Memory B cell (primary cell): ENCODE measurements around the gene XRN2.

Source experiments
- ATAC-seq: fragments of 150-1000 bp; cut with Tn5 transposase; 2 replicates; pipeline ENCODE4 v1.10.0; 2021; ENCODE audit warnings: low read depth, mild to moderate bottlenecking, moderate library complexity
- DNase-seq, 2 donors: peaks; one replicate each; pipeline ENCODE4 v3.0.0; 2022; ENCODE audit warnings: low spot score in 2 of 2
- H3K27ac Mint-ChIP-seq: one replicate; pipeline ENCODE4 v1.8.0; 2022; ENCODE audit warnings: mild to moderate bottlenecking, moderate library complexity, mixed read lengths
- H3K27me3 Mint-ChIP-seq: one replicate; pipeline ENCODE4 v1.8.0; 2022; ENCODE audit warnings: mixed read lengths
- H3K36me3 Mint-ChIP-seq: one replicate; pipeline ENCODE4 v1.8.0; 2022; ENCODE audit warnings: mild to moderate bottlenecking, mixed read lengths
- H3K4me1 Mint-ChIP-seq: one replicate; pipeline ENCODE4 v1.8.0; 2022; ENCODE audit warnings: mixed read lengths
- H3K4me3 Mint-ChIP-seq: one replicate; pipeline ENCODE4 v1.8.0; 2022; ENCODE audit warnings: mild to moderate bottlenecking, moderate library complexity, mixed read lengths
- H3K9me3 Mint-ChIP-seq: one replicate; pipeline ENCODE4 v1.8.0; 2022; ENCODE audit warnings: mixed read lengths

XRN2 gene

DNA sequence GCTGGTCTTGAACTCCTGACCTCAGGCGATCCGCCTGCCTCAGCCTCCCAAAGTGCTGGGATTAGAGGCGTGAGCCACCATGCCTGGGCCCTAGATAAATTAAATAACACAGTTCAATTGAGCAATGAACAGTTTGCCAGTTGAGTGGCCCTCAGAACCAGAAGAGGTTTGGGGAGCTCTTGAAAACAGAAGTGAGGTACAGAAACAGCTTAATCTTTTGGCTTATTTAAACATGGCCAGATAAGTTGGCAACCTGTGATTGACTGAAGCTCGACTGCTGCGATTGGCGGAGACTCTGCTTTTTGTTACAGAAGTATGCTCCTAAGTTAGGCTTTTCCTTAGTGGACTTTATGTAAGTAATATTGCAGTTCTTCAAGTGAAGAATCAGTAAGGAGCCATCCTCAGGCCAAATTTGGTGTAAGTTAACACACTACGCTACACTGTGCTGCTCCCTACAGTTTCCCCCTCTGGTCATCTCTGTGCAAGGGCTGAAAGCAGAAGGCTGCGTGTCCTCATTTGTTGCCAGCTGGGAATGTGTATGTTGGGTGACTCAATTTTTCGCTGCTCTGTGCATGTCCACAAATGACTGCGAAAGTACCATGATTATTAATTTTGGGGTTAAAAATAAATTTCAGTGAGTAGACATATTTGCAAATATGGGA, 9.8 kb downstream of the XRN2 start:
- Mint-ChIP-seq H3K4me3 (no peak overlapping the region), H3K36me3 (peaks cover 21% of the 10 kb centered on the region), H3K4me1 (peaks cover 49% of the 10 kb centered on the region), H3K9me3 (no peaks in the 10 kb centered on the region), H3K27ac (no peak overlapping the region), H3K27me3 (no peaks in the 10 kb centered on the region)
- ATAC-seq (no peak), DNase-seq (no peak)

DNA sequence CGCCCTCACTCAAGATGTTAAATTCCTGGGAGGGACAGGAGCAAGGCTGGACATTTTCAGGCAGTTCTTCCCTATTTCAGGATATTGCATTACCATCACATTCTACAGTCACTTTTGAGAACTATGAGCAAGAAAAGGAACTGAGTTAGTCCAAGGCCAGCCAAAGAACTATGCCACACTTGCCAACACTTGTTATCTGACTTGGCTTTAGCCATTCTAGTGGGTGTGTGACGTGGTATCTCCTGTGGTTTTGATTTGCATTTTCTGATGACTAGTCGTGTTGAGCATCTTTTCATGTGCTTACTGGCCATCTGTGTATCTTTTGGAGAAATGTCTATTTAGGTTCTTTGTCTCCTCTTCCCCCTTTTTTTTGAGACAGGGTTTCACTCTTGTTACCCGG, 12.0 kb downstream of the XRN2 start:
- Mint-ChIP-seq H3K27me3 (no peaks in the 10 kb centered on the region), H3K27ac (no peak overlapping the region), H3K9me3 (no peaks in the 10 kb centered on the region), H3K4me1 (peaks cover 50% of the 10 kb centered on the region), H3K36me3 (peaks cover 9% of the 10 kb centered on the region), H3K4me3 (no peak overlapping the region)
- DNase-seq (no peak), ATAC-seq (peak; percentile 71)

- ATAC-seq (no peak), DNase-seq (no peak)
- H3K4me1 Mint-ChIP-seq, result peaks cover 52% of the 10 kb centered on the region
- H3K36me3 Mint-ChIP-seq, result peaks cover 22% of the 10 kb centered on the region
- no peak overlapping the region for H3K4me3 Mint-ChIP-seq
- peaks cover 3% of the 10 kb centered on the region for H3K9me3 Mint-ChIP-seq
- H3K27me3 Mint-ChIP-seq, result no peaks in the 10 kb centered on the region
- no peak overlapping the region for H3K27ac Mint-ChIP-seq
These were observed 19.1 kb downstream of the XRN2 start for GRCh38 chr20:21322083-21322710.

DNA sequence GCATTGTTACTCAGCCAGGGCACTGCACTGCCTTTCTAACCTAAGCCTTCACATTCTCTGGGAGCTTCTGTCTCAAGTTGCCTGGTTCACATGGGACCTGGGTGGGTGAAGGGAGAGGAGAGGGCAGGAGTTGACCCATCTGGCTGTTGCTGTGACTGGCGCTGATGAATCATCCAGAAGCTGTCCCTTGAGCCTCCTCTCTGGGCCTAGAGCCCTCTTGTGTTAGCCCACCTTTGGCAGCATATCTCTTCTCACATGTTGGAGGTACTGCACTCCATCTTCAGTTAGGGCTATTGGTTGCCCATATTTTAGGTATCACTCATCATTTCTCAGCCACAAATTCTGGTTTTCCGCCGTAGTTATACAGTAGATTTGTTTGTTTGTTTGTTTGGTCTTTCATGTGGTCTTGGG, 19.8 kb downstream of the XRN2 start:
- no peaks in the 10 kb centered on the region for H3K27me3 Mint-ChIP-seq
- no peak overlapping the region for H3K27ac Mint-ChIP-seq
- DNase-seq (no peak), ATAC-seq (no peak)
- peaks cover 45% of the 10 kb centered on the region for H3K4me1 Mint-ChIP-seq
- no peak overlapping the region for H3K4me3 Mint-ChIP-seq
- peaks cover 19% of the 10 kb centered on the region for H3K36me3 Mint-ChIP-seq
- peaks cover 3% of the 10 kb centered on the region for H3K9me3 Mint-ChIP-seq

DNA sequence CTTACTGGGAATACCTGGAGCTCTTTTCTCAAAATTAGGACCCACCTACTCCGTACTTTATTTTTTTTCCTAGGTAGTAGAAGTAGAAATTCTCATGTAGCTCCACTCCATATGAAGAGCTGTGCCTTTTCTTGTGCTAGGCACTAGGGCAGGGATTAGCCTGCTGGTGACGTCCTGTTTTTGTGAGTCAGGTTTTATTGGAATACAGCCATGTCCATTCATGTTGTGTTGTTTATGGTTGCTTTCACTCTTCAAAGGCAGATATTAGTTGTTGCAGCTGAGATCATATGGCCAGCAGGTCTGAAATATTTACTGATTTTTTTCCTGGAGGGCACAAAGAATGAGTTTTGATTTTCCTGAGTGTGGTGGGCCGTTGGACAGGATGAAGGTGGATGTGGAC, 20.5 kb downstream of the XRN2 start:
- peaks cover 3% of the 10 kb centered on the region for H3K9me3 Mint-ChIP-seq
- no peak for ATAC-seq
- no peaks in the 10 kb centered on the region for H3K27me3 Mint-ChIP-seq
- peaks cover 46% of the 10 kb centered on the region for H3K4me1 Mint-ChIP-seq
- no peak for DNase-seq
- no peak overlapping the region for H3K27ac Mint-ChIP-seq
- H3K36me3 Mint-ChIP-seq, result peaks cover 24% of the 10 kb centered on the region
- H3K4me3 Mint-ChIP-seq, result no peak overlapping the region

GRCh38 chr20:21324126-21324525, 21.0 kb downstream of the XRN2 start:
- H3K27ac Mint-ChIP-seq, result peak overlapping the region; percentile 14
- H3K4me3 Mint-ChIP-seq, result no peak overlapping the region
- H3K36me3 Mint-ChIP-seq, result peaks cover 25% of the 10 kb centered on the region
- H3K4me1 Mint-ChIP-seq, result peaks cover 41% of the 10 kb centered on the region
- no peak for ATAC-seq
- no peaks in the 10 kb centered on the region for H3K27me3 Mint-ChIP-seq
- DNase-seq, result no peak
- peaks cover 3% of the 10 kb centered on the region for H3K9me3 Mint-ChIP-seq

- Mint-ChIP-seq H3K4me1 (peaks cover 41% of the 10 kb centered on the region), H3K36me3 (peaks cover 26% of the 10 kb centered on the region), H3K27me3 (no peaks in the 10 kb centered on the region), H3K4me3 (peak overlapping the region; percentile 32), H3K27ac (peak overlapping the region; percentile 43), H3K9me3 (peaks cover 3% of the 10 kb centered on the region)
- DNase-seq, result no peak
- peak; percentile 31 for ATAC-seq
These were observed 22.2 kb downstream of the XRN2 start for GRCh38 chr20:21325296-21325695.

- peaks cover 25% of the 10 kb centered on the region for H3K36me3 Mint-ChIP-seq
- no peak overlapping the region for H3K4me3 Mint-ChIP-seq
- H3K4me1 Mint-ChIP-seq, result peaks cover 36% of the 10 kb centered on the region
- H3K27ac Mint-ChIP-seq, result no peak overlapping the region
- ATAC-seq (no peak), DNase-seq (no peak)
- H3K27me3 Mint-ChIP-seq, result no peaks in the 10 kb centered on the region
- H3K9me3 Mint-ChIP-seq, result peaks cover 2% of the 10 kb centered on the region
These were observed 23.6 kb downstream of the XRN2 start for GRCh38 chr20:21326700-21327099.

DNA sequence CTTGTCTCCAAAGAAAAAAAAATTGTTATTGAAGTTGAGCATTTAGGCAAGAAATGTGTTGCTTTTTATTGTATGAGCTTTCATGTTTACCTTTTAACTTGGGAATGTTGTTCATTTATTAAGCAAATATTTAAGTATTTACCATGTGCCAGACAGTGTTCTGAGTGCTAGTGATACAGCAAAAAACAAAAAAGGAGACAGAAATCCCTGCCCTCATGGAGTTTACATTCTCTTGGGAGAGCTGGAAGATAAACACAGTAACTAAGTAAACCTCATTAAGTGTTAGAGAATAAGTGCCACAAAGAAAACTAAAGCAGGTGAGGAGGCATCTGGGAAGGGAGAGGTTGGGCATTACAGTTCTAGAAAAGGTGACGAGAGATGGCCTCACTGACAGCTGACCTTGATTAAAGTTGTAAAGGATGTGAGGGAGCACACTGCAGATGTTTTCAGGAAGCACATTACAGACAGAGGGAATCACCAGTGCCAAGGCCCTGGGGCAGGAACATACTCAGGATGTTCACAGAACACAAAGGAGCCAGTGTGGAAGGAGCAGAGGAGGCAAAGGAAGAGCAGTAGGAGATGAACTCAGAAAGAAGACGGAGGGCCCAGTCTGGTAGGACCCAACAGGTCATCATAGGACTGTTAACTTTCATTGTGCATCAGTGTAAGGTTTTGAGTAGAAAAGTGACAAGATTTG, 33.5 kb downstream of the XRN2 start:
- ATAC-seq, result no peak
- no peak overlapping the region for H3K27ac Mint-ChIP-seq

GRCh38 chr20:21338291-21338690, 35.2 kb downstream of the XRN2 start:
- H3K27me3 Mint-ChIP-seq, result no peaks in the 10 kb centered on the region
- no peaks in the 10 kb centered on the region for H3K9me3 Mint-ChIP-seq
- peaks cover 7% of the 10 kb centered on the region for H3K4me1 Mint-ChIP-seq
- DNase-seq, result no peak
- peaks cover 51% of the 10 kb centered on the region for H3K36me3 Mint-ChIP-seq
- no peak overlapping the region for H3K4me3 Mint-ChIP-seq
- ATAC-seq, result no peak
- no peak overlapping the region for H3K27ac Mint-ChIP-seq

More for the DNA sequence above, 33.5 kb downstream of the XRN2 start:
- Mint-ChIP-seq H3K36me3 (peaks cover 58% of the 10 kb centered on the region), H3K4me1 (peaks cover 7% of the 10 kb centered on the region), H3K9me3 (no peaks in the 10 kb centered on the region), H3K27me3 (no peaks in the 10 kb centered on the region), H3K4me3 (no peak overlapping the region)
- DNase-seq, result no peak

DNA sequence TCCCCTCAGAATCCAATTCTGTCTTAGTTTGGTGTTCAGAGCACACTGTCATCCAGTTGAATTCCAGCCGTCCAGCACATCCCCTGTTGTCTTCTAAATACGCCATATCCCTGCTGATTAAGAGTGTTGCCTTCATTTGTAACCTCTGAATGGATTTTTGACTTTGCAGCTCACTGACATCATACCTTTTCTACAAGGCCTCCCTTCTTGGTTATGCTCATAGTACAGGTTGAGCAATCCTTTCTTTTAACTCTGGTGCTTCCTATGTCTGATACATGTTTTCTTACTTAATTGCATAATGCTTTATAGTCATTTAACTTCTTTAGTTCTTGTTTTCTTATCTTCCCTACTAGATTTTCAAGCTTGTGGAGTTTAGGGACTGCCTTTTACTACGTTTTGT, 36.4 kb downstream of the XRN2 start:
- DNase-seq (no peak), ATAC-seq (no peak)
- no peaks in the 10 kb centered on the region for H3K27me3 Mint-ChIP-seq
- H3K36me3 Mint-ChIP-seq, result peaks cover 48% of the 10 kb centered on the region
- no peak overlapping the region for H3K4me3 Mint-ChIP-seq
- peaks cover 7% of the 10 kb centered on the region for H3K4me1 Mint-ChIP-seq
- H3K27ac Mint-ChIP-seq, result no peak overlapping the region
- H3K9me3 Mint-ChIP-seq, result no peaks in the 10 kb centered on the region

DNA sequence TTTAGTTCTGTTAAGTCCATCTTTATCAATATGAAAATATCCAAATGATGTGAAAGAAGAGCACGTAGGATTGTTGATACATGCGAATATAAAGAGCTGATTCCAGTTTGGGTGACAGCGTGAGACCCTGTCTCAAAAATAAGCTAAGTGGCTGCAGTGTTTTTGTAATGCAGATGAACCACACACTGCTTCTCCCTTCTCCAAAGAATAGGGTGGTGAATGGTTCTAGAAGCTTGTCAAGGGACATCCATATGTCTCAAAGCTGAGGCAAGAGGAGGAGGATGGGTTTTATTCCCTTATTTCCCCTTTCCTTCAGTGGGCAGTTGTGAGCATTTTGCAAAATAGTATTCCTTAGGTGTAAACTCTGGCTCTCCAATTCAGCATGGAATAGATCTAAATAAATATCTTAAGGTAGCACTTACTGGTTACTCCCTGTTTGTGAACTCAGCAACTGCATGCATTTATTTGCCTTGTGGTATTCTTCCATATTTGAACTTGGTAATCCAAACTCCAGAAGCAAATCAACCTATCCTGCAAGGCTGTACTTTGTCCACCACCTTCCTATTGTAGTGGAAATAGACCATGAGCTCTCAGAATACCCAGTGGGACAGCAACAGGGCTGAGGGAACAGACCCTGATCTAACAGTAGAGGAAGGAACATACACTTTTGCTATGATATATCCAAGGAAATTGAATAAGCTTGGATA, 38.0 kb downstream of the XRN2 start:
- Mint-ChIP-seq H3K4me1 (peaks cover 7% of the 10 kb centered on the region), H3K36me3 (peaks cover 40% of the 10 kb centered on the region), H3K27me3 (no peaks in the 10 kb centered on the region), H3K9me3 (no peaks in the 10 kb centered on the region), H3K27ac (peak overlapping the region; percentile 68), H3K4me3 (no peak overlapping the region)
- ATAC-seq, result no peak
- no peak for DNase-seq

- H3K27me3 Mint-ChIP-seq, result no peaks in the 10 kb centered on the region
- H3K27ac Mint-ChIP-seq, result no peak overlapping the region
- no peak overlapping the region for H3K4me3 Mint-ChIP-seq
- DNase-seq, result no peak
- no peak for ATAC-seq
- H3K36me3 Mint-ChIP-seq, result peaks cover 35% of the 10 kb centered on the region
- no peaks in the 10 kb centered on the region for H3K4me1 Mint-ChIP-seq
- H3K9me3 Mint-ChIP-seq, result no peaks in the 10 kb centered on the region
These were observed 39.7 kb downstream of the XRN2 start for GRCh38 chr20:21342656-21343345.
